Measurements from ENCODE around the gene SLC5A4.

DNA sequence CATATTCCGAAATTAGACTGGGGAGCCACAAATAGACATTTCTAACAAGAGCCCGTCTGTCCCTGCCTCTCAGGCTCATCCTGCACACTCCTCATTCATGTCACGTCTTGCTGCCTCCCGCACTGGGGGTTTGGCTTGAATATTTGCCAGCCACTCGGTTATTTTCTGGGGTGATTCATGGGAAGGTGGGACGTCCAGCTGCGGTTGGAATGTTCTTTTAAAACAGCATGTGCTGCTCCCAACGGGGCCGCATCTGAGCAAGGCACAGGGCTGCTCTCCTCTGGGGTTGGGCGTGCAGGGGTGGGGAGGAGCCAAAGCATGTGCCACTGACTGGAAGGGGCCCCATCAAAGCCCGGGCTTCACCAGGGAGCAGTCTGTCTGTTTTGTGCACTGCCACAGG, 25.9 kb upstream of the SLC5A4 start:
- TF ChIP-seq RAD21 (IDR thresholded peaks at IDR 0.05; ENCODE audit: low read depth) (no peak; the same call in 1 of the 2 replicates), EGR1 (IDR thresholded peaks at IDR 0.05) (no peak)
- TF ChIP-seq, protein P1, sequence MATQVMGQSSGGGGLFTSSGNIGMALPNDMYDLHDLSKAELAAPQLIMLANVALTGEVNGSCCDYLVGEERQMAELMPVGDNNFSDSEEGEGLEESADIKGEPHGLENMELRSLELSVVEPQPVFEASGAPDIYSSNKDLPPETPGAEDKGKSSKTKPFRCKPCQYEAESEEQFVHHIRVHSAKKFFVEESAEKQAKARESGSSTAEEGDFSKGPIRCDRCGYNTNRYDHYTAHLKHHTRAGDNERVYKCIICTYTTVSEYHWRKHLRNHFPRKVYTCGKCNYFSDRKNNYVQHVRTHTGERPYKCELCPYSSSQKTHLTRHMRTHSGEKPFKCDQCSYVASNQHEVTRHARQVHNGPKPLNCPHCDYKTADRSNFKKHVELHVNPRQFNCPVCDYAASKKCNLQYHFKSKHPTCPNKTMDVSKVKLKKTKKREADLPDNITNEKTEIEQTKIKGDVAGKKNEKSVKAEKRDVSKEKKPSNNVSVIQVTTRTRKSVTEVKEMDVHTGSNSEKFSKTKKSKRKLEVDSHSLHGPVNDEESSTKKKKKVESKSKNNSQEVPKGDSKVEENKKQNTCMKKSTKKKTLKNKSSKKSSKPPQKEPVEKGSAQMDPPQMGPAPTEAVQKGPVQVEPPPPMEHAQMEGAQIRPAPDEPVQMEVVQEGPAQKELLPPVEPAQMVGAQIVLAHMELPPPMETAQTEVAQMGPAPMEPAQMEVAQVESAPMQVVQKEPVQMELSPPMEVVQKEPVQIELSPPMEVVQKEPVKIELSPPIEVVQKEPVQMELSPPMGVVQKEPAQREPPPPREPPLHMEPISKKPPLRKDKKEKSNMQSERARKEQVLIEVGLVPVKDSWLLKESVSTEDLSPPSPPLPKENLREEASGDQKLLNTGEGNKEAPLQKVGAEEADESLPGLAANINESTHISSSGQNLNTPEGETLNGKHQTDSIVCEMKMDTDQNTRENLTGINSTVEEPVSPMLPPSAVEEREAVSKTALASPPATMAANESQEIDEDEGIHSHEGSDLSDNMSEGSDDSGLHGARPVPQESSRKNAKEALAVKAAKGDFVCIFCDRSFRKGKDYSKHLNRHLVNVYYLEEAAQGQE (IDR thresholded peaks at IDR 0.05; ENCODE audit: low read depth): no peak

All from Ishikawa (cell line).